Liver (tissue), 9 donors: ENCODE results near the gene WARS2. TPM values are rescaled to one million over a fixed set of nuclear protein-coding genes. Genes with fewer than 3 reads are reported as not detected.

Source experiments
- DNase-seq: peaks from one replicate; pipeline ENCODE4 v3.0.0-alpha.2; 2017; ENCODE audit warnings: low spot score
- H3K27ac ChIP-seq, 2 donors: one replicate each; pipeline ENCODE4 v1.7.0; 2013; ENCODE audit warnings: inconsistent platforms in 2 of 2, low read length in 2 of 2, control low read depth in 1 of 2, low read depth in 1 of 2, mild to moderate bottlenecking in 1 of 2
- H3K27me3 ChIP-seq, 4 donors: one replicate each; pipeline versions ENCODE4 v1.6.1 to v1.7.0; 2013; ENCODE audit warnings: low read length in 3 of 4, inconsistent platforms in 1 of 4, mild to moderate bottlenecking in 1 of 4, moderate library complexity in 1 of 4; ENCODE audit not compliant: control insufficient read depth in 4 of 4, insufficient read depth in 4 of 4
- H3K36me3 ChIP-seq, 4 donors: one replicate each; pipeline versions ENCODE4 v1.6.1 to v1.7.0; 2013; ENCODE audit warnings: low read length in 3 of 4, mild to moderate bottlenecking in 3 of 4, low read depth in 1 of 4, moderate library complexity in 1 of 4; ENCODE audit not compliant: control insufficient read depth in 4 of 4, insufficient read depth in 3 of 4
- H3K4me1 ChIP-seq, 4 donors: one replicate each; pipeline versions ENCODE4 v1.6.1 to v1.7.0; 2013; ENCODE audit warnings: low read length in 3 of 4, mild to moderate bottlenecking in 3 of 4, moderate library complexity in 1 of 4; ENCODE audit not compliant: control insufficient read depth in 4 of 4, insufficient read depth in 4 of 4
- H3K4me3 ChIP-seq, 3 donors: one replicate each; pipeline versions ENCODE4 v1.6.1 to v1.7.0; 2013; ENCODE audit warnings: low read length in 3 of 3, control low read depth in 1 of 3, low read depth in 1 of 3, mild to moderate bottlenecking in 1 of 3
- H3K9ac ChIP-seq, 2 donors: one replicate each; pipeline ENCODE4 v1.7.0; 2013; ENCODE audit warnings: low read length in 2 of 2, mild to moderate bottlenecking in 2 of 2, moderate library complexity in 2 of 2, control low read depth in 1 of 2, low read depth in 1 of 2
- H3K9me3 ChIP-seq, 4 donors: one replicate each; pipeline versions ENCODE4 v1.6.1 to v1.7.0; 2013; ENCODE audit warnings: low read length in 3 of 4; ENCODE audit not compliant: control insufficient read depth in 4 of 4
- EGR1 ChIP-seq, 2 donors: IDR thresholded peaks; 2 replicates each; pipeline ENCODE4 v1.6.1; 2016 to 2018; ENCODE audit warnings: antibody characterized with exemption in 2 of 2, low read depth in 2 of 2
- FOXA1 ChIP-seq: IDR thresholded peaks from 2 replicates; pipeline ENCODE4 v1.6.1; 2016; ENCODE audit warnings: antibody characterized with exemption
- GABPA ChIP-seq, 2 donors: IDR thresholded peaks in 1 of 2; conservative IDR thresholded peaks in 1 of 2; 2 replicates each; pipeline ENCODE4 v1.6.1; 2016; ENCODE audit warnings: antibody characterized with exemption in 2 of 2, mild to moderate bottlenecking in 1 of 2, moderate library complexity in 1 of 2
- JUND ChIP-seq, 2 donors: IDR thresholded peaks; 2 replicates each; pipeline ENCODE4 v1.6.1; 2016; ENCODE audit warnings: antibody characterized with exemption in 2 of 2
- NR2F2 ChIP-seq: IDR thresholded peaks from 2 replicates; pipeline ENCODE4 v1.6.1; 2016; ENCODE audit warnings: antibody characterized with exemption
- RAD21 ChIP-seq, 2 donors: IDR thresholded peaks; 2 replicates each; pipeline ENCODE4 v1.6.1; 2016; ENCODE audit warnings: antibody characterized with exemption in 2 of 2, mild to moderate bottlenecking in 2 of 2
- RXRA ChIP-seq, 2 donors: IDR thresholded peaks; 2 replicates each; pipeline ENCODE4 v1.6.1; 2017 to 2018; ENCODE audit warnings: antibody characterized with exemption in 2 of 2, mild to moderate bottlenecking in 1 of 2
- SP1 ChIP-seq: IDR thresholded peaks from 2 replicates; pipeline ENCODE4 v1.6.1; 2018; ENCODE audit warnings: antibody characterized with exemption, mild to moderate bottlenecking
- TAF1 ChIP-seq: conservative IDR thresholded peaks from 2 replicates; pipeline ENCODE4 v1.6.1; 2016; ENCODE audit warnings: antibody characterized with exemption, mild to moderate bottlenecking
- YY1 ChIP-seq: IDR thresholded peaks from 2 replicates; pipeline ENCODE4 v1.6.1; 2016; ENCODE audit warnings: antibody characterized with exemption, mild to moderate bottlenecking
- WGBS: extraction: QIAGEN DNeasy Blood & Tissue Kit; methylation state at CpG from one replicate; pipeline ENCODE4 v1.1.7; 2013; 5-methylcytosine and 5-hydroxymethylcytosine counted together
- polyA plus RNA-seq, 2 donors: library from polyadenylated mRNA; stranded (reverse) in 1 of 2; unstranded in 1 of 2; fragments of 200-250 nt in 1 of 2; fragments of >200 nt in 1 of 2; fragmentation: Nextera tagmentation in 1 of 2; extraction: Ambion mirVana in 1 of 2; gene quantifications; one replicate each; pipeline versions ENCODE4 v1.2.1 to v1.2.3, GENCODE V29; 2013 to 2015
- total RNA-seq, 2 donors: library from RNA; depleted of rRNA; stranded (reverse); fragments of >200 nt; gene quantifications; one replicate each; pipeline ENCODE4 v1.2.3, GENCODE V29; 2014
- TF ChIP-seq, protein P1 (sequence below): IDR thresholded peaks from 2 replicates; pipeline ENCODE4 v1.6.1; 2016; ENCODE audit warnings: antibody characterized with exemption
- TF ChIP-seq, protein P2 (sequence below): IDR thresholded peaks from 2 replicates; pipeline ENCODE4 v1.6.1; 2016; ENCODE audit warnings: antibody characterized with exemption, mild to moderate bottlenecking
- TF ChIP-seq, protein P3 (sequence below): IDR thresholded peaks from 2 replicates; pipeline ENCODE4 v1.6.1; 2016; ENCODE audit warnings: antibody characterized with exemption
- TF ChIP-seq, protein P4 (sequence below): IDR thresholded peaks from 2 replicates; pipeline ENCODE4 v1.6.1; 2016; ENCODE audit warnings: antibody characterized with exemption
- donor health status: healthy.
- donor health status: healthy.
- donor health status: healthy.
- donor health status: healthy.
- donor health status: healthy.

WARS2 gene
- total and polyA plus RNA-seq, 4 donors, result 3.5 to 14.5 (median 7.0) TPM

DNA sequence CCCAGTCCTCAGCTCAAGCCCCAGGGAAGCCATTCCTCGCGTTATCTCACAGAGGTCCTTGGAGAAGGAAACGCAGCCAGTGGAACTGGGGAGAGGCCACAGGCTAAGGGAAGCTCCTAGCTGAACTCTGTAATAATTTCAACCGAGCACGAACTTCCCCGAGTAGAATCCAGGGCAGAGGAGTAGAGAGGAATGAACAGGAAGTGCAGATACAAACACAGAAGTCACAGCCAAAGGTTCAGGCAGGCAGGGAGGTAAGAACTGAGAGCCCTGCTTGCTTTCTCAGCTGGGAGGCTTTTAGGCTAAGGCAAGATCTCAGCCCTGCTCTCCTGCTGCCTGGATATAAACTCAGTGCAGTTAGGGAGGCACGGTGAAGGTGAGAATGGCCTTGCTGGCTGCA, 23.7 kb downstream of the WARS2 start:
- Histone ChIP-seq H3K9ac (no peak overlapping the region), H3K9me3 (no peaks in the 10 kb centered on the region), H3K27ac (no peak overlapping the region), H3K36me3 (no peaks in the 10 kb centered on the region), H3K27me3 (no peaks in the 10 kb centered on the region), H3K4me3 (no peak overlapping the region), H3K4me1 (no peaks in the 10 kb centered on the region)
- no peak for DNase-seq
- WGBS, result 69% methylated on average over 7 of the region's 7 CpGs
- no peak for TF ChIP-seq RXRA (IDR thresholded peaks at IDR 0.05)
- TF ChIP-seq, protein P1, sequence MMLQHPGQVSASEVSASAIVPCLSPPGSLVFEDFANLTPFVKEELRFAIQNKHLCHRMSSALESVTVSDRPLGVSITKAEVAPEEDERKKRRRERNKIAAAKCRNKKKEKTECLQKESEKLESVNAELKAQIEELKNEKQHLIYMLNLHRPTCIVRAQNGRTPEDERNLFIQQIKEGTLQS, result no peak
- TF ChIP-seq TAF1, result no peak
- no peak for TF ChIP-seq GABPA (IDR thresholded peaks at IDR 0.05 in 1 of 2, conservative IDR thresholded peaks at IDR 0.05 in 1 of 2)
- no peak for TF ChIP-seq NR2F2
- TF ChIP-seq, protein P2, sequence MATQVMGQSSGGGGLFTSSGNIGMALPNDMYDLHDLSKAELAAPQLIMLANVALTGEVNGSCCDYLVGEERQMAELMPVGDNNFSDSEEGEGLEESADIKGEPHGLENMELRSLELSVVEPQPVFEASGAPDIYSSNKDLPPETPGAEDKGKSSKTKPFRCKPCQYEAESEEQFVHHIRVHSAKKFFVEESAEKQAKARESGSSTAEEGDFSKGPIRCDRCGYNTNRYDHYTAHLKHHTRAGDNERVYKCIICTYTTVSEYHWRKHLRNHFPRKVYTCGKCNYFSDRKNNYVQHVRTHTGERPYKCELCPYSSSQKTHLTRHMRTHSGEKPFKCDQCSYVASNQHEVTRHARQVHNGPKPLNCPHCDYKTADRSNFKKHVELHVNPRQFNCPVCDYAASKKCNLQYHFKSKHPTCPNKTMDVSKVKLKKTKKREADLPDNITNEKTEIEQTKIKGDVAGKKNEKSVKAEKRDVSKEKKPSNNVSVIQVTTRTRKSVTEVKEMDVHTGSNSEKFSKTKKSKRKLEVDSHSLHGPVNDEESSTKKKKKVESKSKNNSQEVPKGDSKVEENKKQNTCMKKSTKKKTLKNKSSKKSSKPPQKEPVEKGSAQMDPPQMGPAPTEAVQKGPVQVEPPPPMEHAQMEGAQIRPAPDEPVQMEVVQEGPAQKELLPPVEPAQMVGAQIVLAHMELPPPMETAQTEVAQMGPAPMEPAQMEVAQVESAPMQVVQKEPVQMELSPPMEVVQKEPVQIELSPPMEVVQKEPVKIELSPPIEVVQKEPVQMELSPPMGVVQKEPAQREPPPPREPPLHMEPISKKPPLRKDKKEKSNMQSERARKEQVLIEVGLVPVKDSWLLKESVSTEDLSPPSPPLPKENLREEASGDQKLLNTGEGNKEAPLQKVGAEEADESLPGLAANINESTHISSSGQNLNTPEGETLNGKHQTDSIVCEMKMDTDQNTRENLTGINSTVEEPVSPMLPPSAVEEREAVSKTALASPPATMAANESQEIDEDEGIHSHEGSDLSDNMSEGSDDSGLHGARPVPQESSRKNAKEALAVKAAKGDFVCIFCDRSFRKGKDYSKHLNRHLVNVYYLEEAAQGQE, result no peak
- no peak for TF ChIP-seq YY1
- TF ChIP-seq, protein P3, sequence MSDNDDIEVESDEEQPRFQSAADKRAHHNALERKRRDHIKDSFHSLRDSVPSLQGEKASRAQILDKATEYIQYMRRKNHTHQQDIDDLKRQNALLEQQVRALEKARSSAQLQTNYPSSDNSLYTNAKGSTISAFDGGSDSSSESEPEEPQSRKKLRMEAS, result no peak
- TF ChIP-seq FOXA1, result no peak
- TF ChIP-seq SP1, result no peak
- no peak for TF ChIP-seq EGR1 (IDR thresholded peaks at IDR 0.05; ENCODE audit: low read depth in 2 of 2)
- TF ChIP-seq, protein P4, sequence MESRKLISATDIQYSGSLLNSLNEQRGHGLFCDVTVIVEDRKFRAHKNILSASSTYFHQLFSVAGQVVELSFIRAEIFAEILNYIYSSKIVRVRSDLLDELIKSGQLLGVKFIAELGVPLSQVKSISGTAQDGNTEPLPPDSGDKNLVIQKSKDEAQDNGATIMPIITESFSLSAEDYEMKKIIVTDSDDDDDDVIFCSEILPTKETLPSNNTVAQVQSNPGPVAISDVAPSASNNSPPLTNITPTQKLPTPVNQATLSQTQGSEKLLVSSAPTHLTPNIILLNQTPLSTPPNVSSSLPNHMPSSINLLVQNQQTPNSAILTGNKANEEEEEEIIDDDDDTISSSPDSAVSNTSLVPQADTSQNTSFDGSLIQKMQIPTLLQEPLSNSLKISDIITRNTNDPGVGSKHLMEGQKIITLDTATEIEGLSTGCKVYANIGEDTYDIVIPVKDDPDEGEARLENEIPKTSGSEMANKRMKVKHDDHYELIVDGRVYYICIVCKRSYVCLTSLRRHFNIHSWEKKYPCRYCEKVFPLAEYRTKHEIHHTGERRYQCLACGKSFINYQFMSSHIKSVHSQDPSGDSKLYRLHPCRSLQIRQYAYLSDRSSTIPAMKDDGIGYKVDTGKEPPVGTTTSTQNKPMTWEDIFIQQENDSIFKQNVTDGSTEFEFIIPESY, result no peak

DNA sequence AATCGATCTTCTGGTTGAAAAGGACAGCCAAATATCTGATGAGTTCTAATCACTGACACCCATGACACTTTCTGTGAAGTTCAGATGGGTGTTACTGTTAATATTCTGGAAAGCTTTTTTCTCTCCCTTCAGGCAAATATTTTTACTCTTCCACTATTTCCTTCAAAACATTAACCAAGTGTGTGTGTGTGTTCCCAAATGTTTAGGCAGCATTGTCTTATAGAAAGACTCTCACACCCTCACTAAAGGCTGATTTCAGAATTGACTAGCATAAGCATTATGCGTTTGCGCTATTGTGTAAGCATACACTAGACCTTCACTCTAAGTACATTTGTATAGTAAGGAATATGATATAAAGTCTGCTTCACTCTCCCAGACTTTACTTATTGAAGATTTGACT, 24.7 kb downstream of the WARS2 start:
- Histone ChIP-seq H3K9me3 (no peaks in the 10 kb centered on the region), H3K36me3 (no peaks in the 10 kb centered on the region), H3K4me1 (no peaks in the 10 kb centered on the region), H3K27ac (no peak overlapping the region), H3K4me3 (no peak overlapping the region), H3K9ac (no peak overlapping the region), H3K27me3 (no peaks in the 10 kb centered on the region)
- TF ChIP-seq TAF1, result no peak
- WGBS, result 95% methylated on average over 3 of the region's 3 CpGs
- no peak for DNase-seq

DNA sequence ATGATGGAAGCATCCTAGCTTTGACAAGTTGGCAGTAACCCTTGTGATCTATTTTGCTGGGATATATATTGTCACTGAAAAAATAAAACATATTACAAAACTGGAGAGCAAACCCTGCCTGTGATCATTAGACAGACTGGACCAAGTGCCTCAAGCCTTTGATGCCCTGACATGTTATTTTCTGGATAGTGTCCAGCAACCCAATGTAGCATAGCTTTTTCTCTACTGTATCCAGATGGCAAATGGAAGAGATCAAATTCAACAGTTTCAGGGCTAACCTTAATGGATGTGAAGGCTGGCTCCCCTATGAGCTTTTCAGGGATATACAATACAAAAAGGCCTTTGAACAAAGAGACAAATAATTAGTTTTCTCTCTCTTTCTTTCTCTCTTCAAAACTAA, 25.1 kb downstream of the WARS2 start:
- DNase-seq, result no peak
- Histone ChIP-seq H3K4me3 (no peak overlapping the region), H3K27me3 (no peaks in the 10 kb centered on the region), H3K9me3 (no peaks in the 10 kb centered on the region), H3K4me1 (no peaks in the 10 kb centered on the region), H3K36me3 (no peaks in the 10 kb centered on the region), H3K9ac (no peak overlapping the region), H3K27ac (no peak overlapping the region)
- TF ChIP-seq RXRA (IDR thresholded peaks at IDR 0.05) (no peak), JUND (IDR thresholded peaks at IDR 0.05) (no peak), RAD21 (IDR thresholded peaks at IDR 0.05) (no peak), GABPA (IDR thresholded peaks at IDR 0.05 in 1 of 2, conservative IDR thresholded peaks at IDR 0.05 in 1 of 2) (no peak), FOXA1 (no peak), SP1 (no peak)
- TF ChIP-seq, protein P3, result no peak
- TF ChIP-seq, protein P4, result no peak
- TF ChIP-seq, protein P2, result no peak
